Endothelial cell of umbilical vein (primary cell): Measurements from ENCODE around the gene CREG1. TPM values are rescaled to one million over a fixed set of nuclear protein-coding genes. Genes with fewer than 3 reads are reported as not detected.

Source experiments
- BruUV-seq: library from RNA; stranded (reverse); fragments of 400-500 nt; replicated peaks from 2 replicates; lab custom pipeline; 2021; lab: Mats Ljungman, UMichigan
- CTCF ChIA-PET: fragments of 300-600, 350-600 bp; sonication (Branson Sonifier 250); formaldehyde crosslinking; loops from one replicate; lab custom pipeline; 2021; ENCODE audit warnings: antibody characterized with exemption, inconsistent platforms; lab: Charles Lee
- POLR2A ChIA-PET: fragments of 300-600, 350-600 bp; sonication (Branson Sonifier 250); formaldehyde crosslinking; loops from one replicate; lab custom pipeline; 2021; ENCODE audit warnings: antibody characterized with exemption, inconsistent platforms; lab: Charles Lee
- DNase-seq: peaks from one replicate; pipeline ENCODE4 v3.0.0-alpha.2; 2011; ENCODE audit warnings: low read depth, low spot score
- FAIRE-seq: peaks from 2 replicates; lab custom pipeline; 2011; peaks lifted over from hg19 to GRCh38; lab: Jason Lieb, UNC
- H2AFZ ChIP-seq: 2 replicates; pipeline ENCODE4 v1.6.0; 2012; ENCODE audit warnings: low read depth, low read length, control low read depth, inconsistent platforms
- H3K27ac ChIP-seq: 2 replicates; pipeline ENCODE4 v1.5.1; 2011; ENCODE audit warnings: low read depth, mild to moderate bottlenecking, control low read depth, low read length, moderate library complexity; ENCODE audit not compliant: insufficient read depth
- H3K27me3 ChIP-seq, 2 experiments: 2 replicates each; pipeline versions ENCODE4 v1.6.0 to v1.6.1; 2011; ENCODE audit warnings: low read length in 2 of 2, mixed read lengths in 1 of 2; ENCODE audit not compliant: control insufficient read depth in 2 of 2, insufficient read depth in 2 of 2
- H3K36me3 ChIP-seq, 2 experiments: 2 replicates in 1 of 2; 3 replicates in 1 of 2; pipeline ENCODE4 v1.5.1; 2011; ENCODE audit warnings: low read length in 2 of 2, mild to moderate bottlenecking in 1 of 2, moderate library complexity in 1 of 2; ENCODE audit not compliant: control insufficient read depth in 2 of 2, insufficient read depth in 2 of 2; ENCODE audit errors: extremely low read depth in 1 of 2
- H3K4me1 ChIP-seq: 3 replicates; pipeline ENCODE4 v1.5.1; 2011; ENCODE audit warnings: mild to moderate bottlenecking, low read length; ENCODE audit not compliant: control insufficient read depth, insufficient read depth; ENCODE audit errors: extremely low read depth
- H3K4me2 ChIP-seq: 2 replicates; pipeline ENCODE4 v1.6.1; 2011; ENCODE audit warnings: low read length, control low read depth, mixed read lengths; ENCODE audit not compliant: insufficient read depth
- H3K4me3 ChIP-seq, 3 experiments: fragments of 200-600 bp in 1 of 3; sonication (generic), shearing (Covaris generic) in 1 of 3; replicated peaks in 1 of 3; 2 replicates each; pipeline ENCODE4 v1.5.1; 2011 to 2016; ENCODE audit warnings: control low read depth in 3 of 3, low read length in 3 of 3, mild to moderate bottlenecking in 2 of 3, inconsistent platforms in 1 of 3, low read depth in 1 of 3, moderate library complexity in 1 of 3; ENCODE audit not compliant: insufficient read depth in 1 of 3
- H3K79me2 ChIP-seq: 2 replicates; pipeline ENCODE4 v1.6.0; 2012; ENCODE audit warnings: low read length, inconsistent platforms; ENCODE audit not compliant: control insufficient read depth, insufficient read depth
- H3K9ac ChIP-seq: replicated peaks from 2 replicates; pipeline ENCODE3; 2011; ENCODE audit warnings: low read length, control low read depth; ENCODE audit not compliant: insufficient read depth; ENCODE audit errors: extremely low read depth
- H3K9me1 ChIP-seq: replicated peaks from 3 replicates; pipeline ENCODE4 v1.6.0; 2011; ENCODE audit warnings: mild to moderate bottlenecking, low read length; ENCODE audit not compliant: control insufficient read depth, insufficient read depth; ENCODE audit errors: extremely low read depth
- H3K9me3 ChIP-seq: replicated peaks from 2 replicates; pipeline ENCODE4 v1.5.1; 2012; ENCODE audit warnings: low read length, inconsistent platforms; ENCODE audit not compliant: control insufficient read depth, insufficient read depth
- H4K20me1 ChIP-seq: replicated peaks from 2 replicates; pipeline ENCODE3; 2011; ENCODE audit warnings: mild to moderate bottlenecking, low read length; ENCODE audit not compliant: control insufficient read depth, insufficient read depth; ENCODE audit errors: extremely low read depth
- EZH2 ChIP-seq: IDR thresholded peaks from 2 replicates; pipeline ENCODE4 v1.6.1; 2012; ENCODE audit warnings: borderline replicate concordance, low read depth, mild to moderate bottlenecking, moderate library complexity, low read length, inconsistent platforms; ENCODE audit not compliant: severe bottlenecking
- GATA2 ChIP-seq: IDR thresholded peaks from 2 replicates; pipeline ENCODE4 v1.7.0; 2011; ENCODE audit warnings: low read depth, mild to moderate bottlenecking, moderate library complexity, mixed read lengths, low read length; ENCODE audit not compliant: insufficient read length, insufficient read depth
- MYC ChIP-seq: IDR thresholded peaks from one replicate; pipeline ENCODE4 v1.6.1; 2011; ENCODE audit warnings: mild to moderate bottlenecking, low read depth, low read length
- POLR2A ChIP-seq: IDR thresholded peaks from 2 replicates; pipeline ENCODE4 v1.6.1; 2012; ENCODE audit warnings: low read depth, mild to moderate bottlenecking, control low read depth, low read length
- POLR2AphosphoS5 ChIP-seq: IDR thresholded peaks from 2 replicates; pipeline ENCODE4 v1.6.1; 2012; ENCODE audit warnings: low read depth, mild to moderate bottlenecking, control low read depth, low read length, moderate library complexity; ENCODE audit not compliant: insufficient read depth
- dilution Hi-C: fragments of 300-500 bp; cut with MboI; formaldehyde crosslinking; loops from one replicate; pipeline ENCODE4 v1.15.0; 2019; ENCODE audit warnings: low sequenced_read_pairs; ENCODE audit not compliant: extremely low pct_ligation_motif_present
- intact Hi-C: fragments of 100-400 bp; cut with micrococcal nuclease; formaldehyde crosslinking; loops from one replicate; pipeline ENCODE4 v1.10.0; 2022
- polyA plus RNA-seq, 4 experiments: library from polyadenylated mRNA; depleted of rRNA in 3 of 4; stranded (reverse) in 3 of 4; unstranded in 1 of 4; fragments of >200 nt; gene quantifications; 2 replicates each; pipeline versions ENCODE4 v1.2.1 to v1.2.3, GENCODE V29; 2011 to 2012; ENCODE audit warnings: missing spikeins in 1 of 4
- total RNA-seq: library from RNA; stranded (reverse); gene quantifications from 2 replicates; pipeline ENCODE4 v1.2.3, GENCODE V29; 2021
- TF ChIP-seq, protein P1 (sequence below): IDR thresholded peaks from 2 replicates; pipeline ENCODE4 v1.6.1; 2011; ENCODE audit not compliant: insufficient read depth, insufficient read length

Gene CREG1
- total and polyA plus RNA-seq, 2 donors (not counting 3 experiments of a cell fraction or from before 2014, with no cell fraction given) = 10.3 to 15.8 TPM

DNA sequence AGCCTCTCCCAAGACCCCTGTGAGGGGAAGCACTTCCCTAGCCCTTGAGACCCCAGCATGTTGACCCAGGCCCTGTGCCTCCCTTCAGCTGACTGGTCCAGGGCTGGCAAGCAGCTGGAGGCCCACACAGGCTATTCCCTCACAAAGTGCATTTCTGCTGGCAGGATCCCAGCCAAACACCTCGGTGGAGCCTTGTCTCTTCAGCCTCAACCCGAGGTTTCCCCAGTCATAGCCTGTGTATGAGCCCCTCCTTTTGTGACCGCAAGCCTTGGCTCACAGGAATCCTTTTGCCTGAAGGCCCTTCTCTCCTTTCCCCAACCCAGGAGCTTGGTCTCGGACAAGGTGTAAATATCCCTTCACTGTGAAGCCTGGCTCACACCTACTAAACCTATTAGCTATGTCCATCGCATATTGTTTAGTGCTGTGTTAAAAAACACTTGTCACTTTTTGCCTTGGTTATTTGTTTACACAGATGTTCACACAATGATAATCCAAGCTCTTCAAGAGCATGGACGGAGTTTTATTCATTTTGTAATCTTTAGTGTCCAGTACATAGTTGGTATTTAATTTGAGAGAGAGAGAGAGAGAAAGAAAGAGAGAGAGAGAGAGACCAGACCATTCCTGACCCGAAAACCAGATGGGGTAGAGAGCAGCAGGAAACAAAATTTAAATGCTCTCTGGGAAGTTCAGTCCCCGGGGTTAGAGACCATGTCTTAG, 26.7 kb downstream of the CREG1 start:
- CTCF ChIA-PET = interaction anchor here (2.3 to 5.2 kb wide), 3 partner anchors 10 to 259 kb away, joined by 5 to 28 read pairs (median 6); no protein-coding TSS in a partner anchor
- Histone ChIP-seq H3K27ac (no peak overlapping the region), H3K9me3 (no peaks in the 10 kb centered on the region), H2AFZ (no peak overlapping the region), H3K4me2 (no peak overlapping the region), H3K79me2 (no peaks in the 10 kb centered on the region), H3K36me3 (no peaks in the 10 kb centered on the region), H3K4me1 (no peaks in the 10 kb centered on the region), H3K27me3 (peaks cover 1 to 2% of the 10 kb centered on the region in 2 experiments), H4K20me1 (no peaks in the 10 kb centered on the region), H3K9ac (no peak overlapping the region), H3K4me3 (no peak overlapping the region), H3K9me1 (no peaks in the 10 kb centered on the region)
- no peak for DNase-seq
- TF ChIP-seq GATA2 (no peak), POLR2AphosphoS5 (no peak), POLR2A (no peak)
- FAIRE-seq = no peak
- intact Hi-C loops (no loop called here), dilution Hi-C loops (no loop called here)
- BruUV-seq = no TSS peak
- POLR2A ChIA-PET = no interaction called here

DNA sequence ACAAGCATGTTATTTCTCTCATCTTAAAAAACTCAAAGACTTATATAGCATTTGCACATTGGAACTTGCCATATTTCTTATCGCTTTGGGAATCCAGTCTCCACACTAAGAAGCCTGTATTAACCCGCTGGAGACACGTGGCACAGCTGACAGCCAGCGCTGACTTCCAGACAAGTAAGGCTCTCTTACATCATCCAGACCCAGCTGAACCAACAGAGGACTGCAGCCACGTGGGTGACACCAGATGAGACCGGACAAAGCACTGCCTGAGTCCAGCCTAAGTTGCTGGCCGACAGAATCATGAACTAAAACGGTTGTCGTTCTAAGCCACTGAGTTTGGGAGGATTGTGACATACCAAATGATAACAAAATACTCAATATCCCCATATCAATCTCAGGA, 28.9 kb downstream of the CREG1 start:
- H3K36me3 ChIP-seq = no peaks in the 10 kb centered on the region
- no peaks in the 10 kb centered on the region for H3K9me3 ChIP-seq
- no peak overlapping the region for H3K4me2 ChIP-seq
- ChIA-PET CTCF (no interaction called here), POLR2A (no interaction called here)
- no peak for DNase-seq
- dilution Hi-C loops = no loop called here
- no peaks in the 10 kb centered on the region for H4K20me1 ChIP-seq
- no peak overlapping the region for H3K27ac ChIP-seq
- H3K9me1 ChIP-seq = no peaks in the 10 kb centered on the region
- no peak for TF ChIP-seq EZH2
- TF ChIP-seq, protein P1, sequence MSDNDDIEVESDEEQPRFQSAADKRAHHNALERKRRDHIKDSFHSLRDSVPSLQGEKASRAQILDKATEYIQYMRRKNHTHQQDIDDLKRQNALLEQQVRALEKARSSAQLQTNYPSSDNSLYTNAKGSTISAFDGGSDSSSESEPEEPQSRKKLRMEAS = no peak
- no peak for TF ChIP-seq GATA2
- TF ChIP-seq MYC = no peak
- no peak for FAIRE-seq
- no peak overlapping the region for H3K9ac ChIP-seq
- no peak overlapping the region for H3K4me3 ChIP-seq
- intact Hi-C loops = no loop called here
- H3K4me1 ChIP-seq = no peaks in the 10 kb centered on the region
- H3K79me2 ChIP-seq = no peaks in the 10 kb centered on the region
- H2AFZ ChIP-seq = no peak overlapping the region
- H3K27me3 ChIP-seq = peaks cover under 1 to 1% of the 10 kb centered on the region in 2 experiments
- no TSS peak for BruUV-seq
